NT2/D1 (cell line): ENCODE data around the gene DCUN1D4.

Experiments used
- DNase-seq: peaks from one replicate; pipeline ENCODE4 v3.0.0-alpha.2; 2011; ENCODE audit warnings: low read depth, low spot score
- H3K27me3 ChIP-seq: 2 replicates; pipeline ENCODE4 v1.6.0; 2011; ENCODE audit warnings: mild to moderate bottlenecking; ENCODE audit not compliant: insufficient read length, insufficient read depth
- H3K36me3 ChIP-seq: 2 replicates; pipeline ENCODE4 v1.6.1; 2011; ENCODE audit warnings: mild to moderate bottlenecking, low read length, mixed read lengths; ENCODE audit not compliant: insufficient read depth, insufficient read length
- H3K4me1 ChIP-seq: 2 replicates; pipeline ENCODE4 v1.5.1; 2011; ENCODE audit not compliant: insufficient read depth, insufficient read length
- H3K4me3 ChIP-seq: 2 replicates; pipeline ENCODE4 v1.5.1; 2011; ENCODE audit warnings: low read depth; ENCODE audit not compliant: insufficient read length
- H3K9ac ChIP-seq: 2 replicates; pipeline ENCODE4 v1.6.0; 2011; ENCODE audit warnings: low read depth; ENCODE audit not compliant: insufficient read length
- H3K9me3 ChIP-seq: 2 replicates; pipeline ENCODE4 v1.5.1; 2011; ENCODE audit warnings: mild to moderate bottlenecking, low read length; ENCODE audit not compliant: insufficient read depth
- SUZ12 ChIP-seq: IDR thresholded peaks from 2 replicates; pipeline ENCODE4 v1.6.1; 2011; ENCODE audit not compliant: insufficient read length, insufficient read depth; ENCODE audit errors: extremely low read depth
- YY1 ChIP-seq: IDR thresholded peaks from 2 replicates; pipeline ENCODE4 v1.6.1; 2011; ENCODE audit not compliant: insufficient read length, insufficient read depth
- ZNF274 ChIP-seq: IDR thresholded peaks from 2 replicates; pipeline ENCODE4 v1.6.1; 2011; ENCODE audit warnings: mild to moderate bottlenecking, low read depth, low read length

DCUN1D4 gene

DNA sequence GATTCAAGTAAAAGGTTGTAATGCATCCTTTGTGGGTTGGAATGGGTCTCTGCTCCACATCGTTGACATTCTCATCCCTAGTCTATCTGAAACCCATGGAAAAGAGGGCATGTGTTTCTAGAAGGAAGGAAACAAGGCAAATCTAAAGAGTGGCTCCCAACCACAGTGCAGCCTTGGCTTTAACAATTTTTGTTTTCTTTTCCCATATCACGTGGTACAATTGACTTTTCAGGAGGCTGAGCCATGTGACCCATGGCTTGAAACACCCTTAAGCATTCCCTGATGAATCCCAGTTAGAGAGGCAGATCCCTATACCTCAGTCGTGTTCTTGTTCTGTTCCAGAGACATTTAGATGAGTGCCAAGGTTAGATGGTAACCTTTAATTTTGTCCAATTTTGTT, 12.8 kb downstream of the DCUN1D4 start:
- no peak for DNase-seq
- Histone ChIP-seq H3K9ac (no peak overlapping the region), H3K27me3 (no peaks in the 10 kb centered on the region), H3K36me3 (peaks cover 8% of the 10 kb centered on the region), H3K9me3 (no peaks in the 10 kb centered on the region), H3K4me1 (no peaks in the 10 kb centered on the region), H3K4me3 (no peak overlapping the region)
- TF ChIP-seq SUZ12 (no peak), ZNF274 (no peak), YY1 (no peak)

DNA sequence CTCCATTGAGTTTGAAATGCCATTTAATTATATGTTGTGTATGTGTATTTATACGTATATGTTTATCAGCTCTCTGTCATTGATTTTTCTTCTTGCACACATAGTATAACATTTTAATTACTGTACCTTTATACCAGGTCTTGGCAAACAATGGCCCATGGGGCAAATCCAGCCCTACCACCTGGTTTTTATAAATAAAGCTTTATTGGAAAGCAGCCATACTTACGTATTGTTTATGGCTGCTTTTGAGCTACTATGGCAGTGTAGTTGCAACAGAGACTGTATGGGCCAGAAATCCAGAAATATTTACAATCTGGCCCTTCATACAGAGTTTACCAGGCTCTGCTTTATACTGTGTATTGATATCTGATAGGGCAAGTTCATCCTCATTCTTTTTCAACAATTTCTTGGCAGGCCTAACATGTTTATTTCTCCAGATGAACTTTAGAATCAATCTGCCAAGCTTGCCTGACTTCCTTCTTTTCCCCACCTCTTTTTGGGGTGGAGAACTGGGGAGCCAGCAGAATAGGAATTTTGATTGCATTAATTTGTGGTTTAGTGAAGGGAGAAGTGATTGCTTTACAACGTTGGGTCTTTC, 15.8 kb downstream of the DCUN1D4 start:
- H3K4me3 ChIP-seq: no peak overlapping the region
- no peaks in the 10 kb centered on the region for H3K27me3 ChIP-seq
- H3K36me3 ChIP-seq: peaks cover 14% of the 10 kb centered on the region
- no peaks in the 10 kb centered on the region for H3K9me3 ChIP-seq
- DNase-seq: no peak
- no peak overlapping the region for H3K9ac ChIP-seq
- no peak for TF ChIP-seq ZNF274
- no peak for TF ChIP-seq SUZ12
- TF ChIP-seq YY1: no peak
- H3K4me1 ChIP-seq: peaks cover 3% of the 10 kb centered on the region

DNA sequence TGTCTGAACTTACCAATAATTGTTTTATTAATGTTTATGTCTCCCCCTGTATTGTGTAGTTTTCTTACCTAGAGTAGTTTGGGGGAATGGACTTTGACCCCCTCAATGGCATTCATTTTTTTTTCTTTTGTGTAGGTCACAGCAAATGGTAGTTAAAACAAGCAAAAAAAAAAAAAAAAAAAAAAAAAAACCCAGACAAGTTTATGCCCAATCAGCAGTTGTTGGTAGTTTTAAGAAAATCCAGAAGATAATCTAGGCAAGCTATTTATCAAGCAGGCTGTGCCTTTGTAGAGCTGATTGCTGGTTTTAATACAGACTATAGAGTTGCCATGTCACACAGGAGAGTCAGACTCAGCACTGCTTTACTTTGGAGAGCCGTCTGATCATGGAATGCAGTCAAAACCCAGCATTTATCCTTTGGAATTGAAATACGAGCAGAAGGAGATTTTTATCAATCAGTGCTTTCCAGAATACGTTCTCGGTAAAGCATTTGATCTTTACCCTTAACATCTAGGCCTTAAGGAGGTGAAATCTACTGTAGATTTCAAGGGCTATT, 16.6 kb downstream of the DCUN1D4 start:
- H3K4me1 ChIP-seq: peaks cover 3% of the 10 kb centered on the region
- no peaks in the 10 kb centered on the region for H3K9me3 ChIP-seq
- no peak overlapping the region for H3K9ac ChIP-seq

DNA sequence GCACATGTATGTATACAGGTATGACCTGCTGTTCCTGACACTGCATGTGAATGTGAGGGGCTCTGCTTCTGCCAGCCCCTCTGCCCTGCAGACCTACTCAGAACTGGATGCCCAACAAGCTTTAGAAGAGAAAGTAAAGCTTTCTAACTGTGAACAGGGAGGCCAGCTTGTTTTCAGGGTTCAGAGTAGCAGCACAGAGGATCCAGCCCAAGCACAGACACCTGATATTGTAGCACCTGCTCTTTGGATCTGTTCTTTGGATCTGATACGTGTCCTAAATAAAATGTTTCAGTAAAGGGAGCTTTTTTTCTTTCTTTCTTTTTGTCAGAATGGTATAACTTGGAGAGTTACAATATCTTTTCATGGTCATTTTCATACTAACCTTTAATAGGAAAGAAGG, 19.2 kb downstream of the DCUN1D4 start:
- no peaks in the 10 kb centered on the region for H3K9me3 ChIP-seq
- H3K4me3 ChIP-seq: no peak overlapping the region
- H3K4me1 ChIP-seq: peaks cover 3% of the 10 kb centered on the region
- H3K27me3 ChIP-seq: no peaks in the 10 kb centered on the region
- no peak overlapping the region for H3K9ac ChIP-seq
- DNase-seq: no peak
- no peak for TF ChIP-seq ZNF274
- no peak for TF ChIP-seq SUZ12
- no peak for TF ChIP-seq YY1
- peaks cover 41% of the 10 kb centered on the region for H3K36me3 ChIP-seq

More for the DNA sequence above, 16.6 kb downstream of the DCUN1D4 start:
- H3K27me3 ChIP-seq: no peaks in the 10 kb centered on the region
- no peak for DNase-seq
- peaks cover 23% of the 10 kb centered on the region for H3K36me3 ChIP-seq
- no peak overlapping the region for H3K4me3 ChIP-seq
- TF ChIP-seq YY1 (no peak), SUZ12 (no peak), ZNF274 (no peak)

DNA sequence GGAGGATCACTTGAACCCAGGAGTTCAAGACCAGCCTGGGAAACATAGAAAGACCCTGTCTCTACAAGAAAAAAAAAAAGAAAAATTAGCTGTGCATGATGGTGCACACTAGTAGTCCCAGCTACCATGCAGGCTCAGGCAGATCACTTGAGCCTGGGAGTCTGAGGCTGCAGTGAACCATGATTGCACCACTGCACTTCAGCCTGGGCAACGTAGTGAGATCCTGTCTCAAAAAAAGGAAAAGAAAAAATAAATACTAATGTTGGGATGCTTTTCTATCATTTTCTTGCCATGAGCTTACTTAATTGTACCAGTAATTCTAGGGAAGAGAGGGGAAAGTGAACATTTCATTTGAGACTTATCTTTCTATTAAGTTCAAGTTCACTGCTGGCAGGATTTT, 19.8 kb downstream of the DCUN1D4 start:
- Histone ChIP-seq H3K4me3 (no peak overlapping the region), H3K36me3 (peaks cover 47% of the 10 kb centered on the region), H3K27me3 (no peaks in the 10 kb centered on the region), H3K9ac (no peak overlapping the region), H3K4me1 (peaks cover 3% of the 10 kb centered on the region), H3K9me3 (no peaks in the 10 kb centered on the region)
- TF ChIP-seq YY1 (no peak), SUZ12 (no peak), ZNF274 (no peak)
- DNase-seq: no peak

DNA sequence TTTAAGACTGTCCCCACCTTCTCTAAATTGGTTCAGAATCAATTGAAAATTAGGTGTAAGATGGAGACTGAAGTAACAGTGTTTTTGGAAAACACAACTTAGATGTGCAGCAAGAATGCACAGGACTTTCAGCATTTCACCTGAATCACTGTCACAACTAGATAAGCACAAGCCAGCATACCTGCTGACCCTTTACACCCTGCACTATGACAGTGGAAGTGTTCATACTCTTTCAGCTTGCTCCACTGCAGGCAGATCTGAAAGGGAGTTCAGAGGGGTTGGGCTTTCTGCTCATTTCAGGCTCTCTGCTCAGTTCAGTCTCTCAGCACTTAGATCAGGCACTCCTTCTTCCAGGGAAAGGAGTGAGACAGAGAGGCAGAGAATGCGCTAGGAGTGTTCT, 22.8 kb downstream of the DCUN1D4 start:
- no peak for DNase-seq
- Histone ChIP-seq H3K9ac (no peak overlapping the region), H3K9me3 (no peaks in the 10 kb centered on the region), H3K4me3 (no peak overlapping the region), H3K36me3 (peaks cover 53% of the 10 kb centered on the region), H3K27me3 (no peaks in the 10 kb centered on the region), H3K4me1 (peaks cover 3% of the 10 kb centered on the region)
- no peak for TF ChIP-seq YY1
- TF ChIP-seq ZNF274: no peak
- TF ChIP-seq SUZ12: no peak

DNA sequence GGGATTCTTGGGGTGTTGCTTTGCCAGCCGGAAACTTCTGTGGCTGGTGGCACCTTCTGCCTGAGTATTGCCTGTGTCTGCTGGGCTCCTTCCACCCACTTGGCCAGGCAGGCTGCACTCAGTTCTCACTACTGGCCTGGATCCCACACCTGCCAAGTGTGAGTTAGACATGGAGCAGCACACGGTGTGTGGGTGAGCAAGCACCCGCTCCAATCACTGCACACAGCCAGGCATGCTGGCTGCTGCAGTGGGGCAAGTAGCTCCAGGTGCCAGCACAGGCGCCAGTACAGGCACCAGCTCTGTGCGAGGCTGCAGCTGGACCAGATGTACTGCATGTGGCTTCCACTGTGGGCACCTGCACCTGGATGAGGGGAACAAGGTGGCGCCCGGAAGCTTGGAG, 23.9 kb downstream of the DCUN1D4 start:
- peaks cover 3% of the 10 kb centered on the region for H3K4me1 ChIP-seq
- H3K36me3 ChIP-seq: peaks cover 59% of the 10 kb centered on the region
- TF ChIP-seq YY1: no peak
- no peak for TF ChIP-seq ZNF274
- TF ChIP-seq SUZ12: no peak
- no peaks in the 10 kb centered on the region for H3K9me3 ChIP-seq
- no peak for DNase-seq
- no peak overlapping the region for H3K4me3 ChIP-seq
- no peaks in the 10 kb centered on the region for H3K27me3 ChIP-seq
- H3K9ac ChIP-seq: no peak overlapping the region
